GM12875 (cell line): ENCODE measurements around the gene STARD3.

ENCODE experiments used
- H3K4me3 ChIP-seq: one replicate; pipeline ENCODE4 v1.5.1; 2011; ENCODE audit warnings: low read depth, low read length, control low read depth
- TF ChIP-seq, protein P1 (sequence below): IDR thresholded peaks from 2 replicates; pipeline ENCODE4 v1.5.1; 2011; ENCODE audit warnings: low read depth, mild to moderate bottlenecking, control low read depth, inconsistent platforms, low read length, moderate library complexity, borderline replicate concordance; ENCODE audit not compliant: insufficient read depth

STARD3 gene

DNA sequence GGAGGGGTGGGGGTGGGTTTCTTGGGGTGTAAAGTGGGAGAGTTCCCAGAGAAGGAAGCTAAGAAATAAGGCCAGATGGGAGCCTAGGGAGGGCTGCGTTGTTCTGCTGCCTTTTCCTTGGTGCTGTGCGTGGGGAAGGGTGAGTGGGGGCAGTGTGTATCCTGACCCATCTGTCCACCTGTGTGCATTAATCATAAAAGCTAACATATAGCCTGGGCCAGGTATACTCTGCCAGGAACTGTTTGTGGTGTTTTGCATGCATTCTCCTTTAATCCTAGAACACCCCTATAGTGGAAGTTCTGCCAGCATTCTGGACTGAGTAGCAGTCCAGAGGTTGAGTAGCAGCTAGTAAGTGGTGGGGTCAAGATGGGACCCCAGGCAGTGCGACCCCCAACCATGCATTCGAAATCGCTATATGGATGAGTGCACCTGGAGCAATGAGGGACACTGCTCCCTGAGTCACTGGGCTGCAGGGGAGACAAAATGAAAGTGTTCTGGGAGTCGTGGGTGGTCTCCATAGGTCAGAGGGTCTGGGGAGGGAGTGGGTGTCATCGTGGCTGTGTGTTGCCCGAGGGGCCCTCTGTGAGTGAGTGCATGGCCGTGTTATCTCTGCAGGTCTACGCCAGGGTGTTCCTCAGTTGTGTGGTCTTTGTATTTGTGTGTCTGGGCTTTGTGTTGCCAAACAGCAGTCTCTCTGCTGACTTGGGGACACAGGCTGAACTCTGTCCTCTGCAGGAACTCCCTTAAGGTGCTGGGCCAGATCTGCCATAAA is 64.3 kb downstream of the STARD3 start:
- TF ChIP-seq, protein P1, sequence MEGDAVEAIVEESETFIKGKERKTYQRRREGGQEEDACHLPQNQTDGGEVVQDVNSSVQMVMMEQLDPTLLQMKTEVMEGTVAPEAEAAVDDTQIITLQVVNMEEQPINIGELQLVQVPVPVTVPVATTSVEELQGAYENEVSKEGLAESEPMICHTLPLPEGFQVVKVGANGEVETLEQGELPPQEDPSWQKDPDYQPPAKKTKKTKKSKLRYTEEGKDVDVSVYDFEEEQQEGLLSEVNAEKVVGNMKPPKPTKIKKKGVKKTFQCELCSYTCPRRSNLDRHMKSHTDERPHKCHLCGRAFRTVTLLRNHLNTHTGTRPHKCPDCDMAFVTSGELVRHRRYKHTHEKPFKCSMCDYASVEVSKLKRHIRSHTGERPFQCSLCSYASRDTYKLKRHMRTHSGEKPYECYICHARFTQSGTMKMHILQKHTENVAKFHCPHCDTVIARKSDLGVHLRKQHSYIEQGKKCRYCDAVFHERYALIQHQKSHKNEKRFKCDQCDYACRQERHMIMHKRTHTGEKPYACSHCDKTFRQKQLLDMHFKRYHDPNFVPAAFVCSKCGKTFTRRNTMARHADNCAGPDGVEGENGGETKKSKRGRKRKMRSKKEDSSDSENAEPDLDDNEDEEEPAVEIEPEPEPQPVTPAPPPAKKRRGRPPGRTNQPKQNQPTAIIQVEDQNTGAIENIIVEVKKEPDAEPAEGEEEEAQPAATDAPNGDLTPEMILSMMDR: no peak
- H3K4me3 ChIP-seq: no peak overlapping the region

DNA sequence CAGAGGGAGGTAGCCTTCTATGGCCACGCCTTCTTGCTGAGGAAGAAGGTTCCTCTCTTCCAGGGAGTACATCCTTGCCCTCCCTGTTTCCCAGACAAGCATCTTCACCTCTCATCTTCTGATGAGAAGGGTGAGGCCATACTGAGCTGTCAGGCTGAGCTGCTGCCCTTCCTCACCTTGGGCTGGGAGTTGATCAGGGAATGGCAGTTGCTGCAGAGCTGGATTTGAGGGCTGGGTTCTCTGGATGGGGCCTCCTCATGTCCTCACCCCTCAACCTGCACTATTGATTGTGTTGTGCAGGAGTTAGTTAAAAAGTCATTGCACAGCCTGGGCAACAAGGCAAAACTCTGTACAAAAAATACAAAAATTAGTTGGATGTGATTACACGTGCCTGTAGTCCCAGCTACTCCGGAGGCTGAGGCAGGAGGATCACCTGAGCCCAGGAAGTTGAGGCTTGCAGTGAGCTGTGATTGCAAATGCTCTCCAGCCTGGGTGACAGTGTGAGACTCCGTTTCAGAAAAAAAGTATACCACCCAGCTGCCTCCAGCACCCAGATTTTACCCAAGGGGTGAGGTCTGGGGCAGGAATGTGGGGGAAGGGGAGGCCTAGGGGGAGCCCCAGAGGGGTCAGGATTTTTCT is 65.0 kb downstream of the STARD3 start:
- TF ChIP-seq, protein P1: no peak

DNA sequence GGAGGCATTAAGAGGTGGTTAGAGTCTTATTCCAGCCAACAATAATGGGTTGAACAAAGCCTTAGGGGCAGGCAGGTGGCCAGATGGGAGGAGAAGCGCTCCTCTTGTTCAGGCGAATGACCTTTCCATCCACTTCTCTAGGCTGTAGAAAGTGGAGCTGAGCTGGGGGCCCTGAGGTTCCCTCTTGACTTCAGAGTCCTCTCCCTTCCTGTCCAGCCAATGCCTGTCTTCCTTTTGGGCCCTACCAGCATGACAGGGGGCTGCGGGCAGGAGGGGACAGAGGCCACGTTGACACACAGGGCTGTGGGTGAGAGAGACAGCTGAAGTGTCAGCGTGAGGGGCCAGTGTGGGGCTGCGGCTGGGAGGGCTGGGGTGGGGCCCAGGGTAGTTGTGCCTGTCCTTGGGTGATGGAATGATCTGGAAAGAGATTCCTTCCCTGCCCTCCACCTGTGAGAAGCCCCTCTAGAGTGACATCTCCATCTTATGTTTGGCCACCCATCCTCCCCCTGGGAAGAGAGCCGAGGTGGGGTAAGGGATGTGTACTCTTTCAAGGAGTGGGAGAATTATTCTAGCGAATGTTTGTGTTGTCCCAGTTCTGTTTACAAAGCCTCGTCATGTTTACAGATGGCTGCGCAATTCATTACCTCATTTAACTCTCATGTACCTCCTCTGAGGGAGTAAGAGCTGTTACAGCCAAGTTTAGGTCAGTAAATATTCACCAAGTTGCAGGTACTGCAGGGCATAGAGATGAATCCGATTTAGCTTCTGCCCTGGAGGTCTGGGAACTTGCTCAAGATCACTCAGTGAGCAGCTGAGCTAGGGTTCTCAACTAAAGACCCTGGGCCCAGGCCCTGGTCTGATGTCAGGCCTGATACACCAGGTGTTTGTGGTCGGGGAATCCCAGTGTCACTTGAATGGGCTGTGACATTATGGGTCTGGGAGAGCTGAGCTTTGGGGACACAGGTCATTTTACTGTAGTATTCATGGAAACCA is 66.3 kb downstream of the STARD3 start:
- TF ChIP-seq, protein P1: no peak
- H3K4me3 ChIP-seq: no peak overlapping the region

More for the DNA sequence above, 65.0 kb downstream of the STARD3 start:
- no peak overlapping the region for H3K4me3 ChIP-seq

DNA sequence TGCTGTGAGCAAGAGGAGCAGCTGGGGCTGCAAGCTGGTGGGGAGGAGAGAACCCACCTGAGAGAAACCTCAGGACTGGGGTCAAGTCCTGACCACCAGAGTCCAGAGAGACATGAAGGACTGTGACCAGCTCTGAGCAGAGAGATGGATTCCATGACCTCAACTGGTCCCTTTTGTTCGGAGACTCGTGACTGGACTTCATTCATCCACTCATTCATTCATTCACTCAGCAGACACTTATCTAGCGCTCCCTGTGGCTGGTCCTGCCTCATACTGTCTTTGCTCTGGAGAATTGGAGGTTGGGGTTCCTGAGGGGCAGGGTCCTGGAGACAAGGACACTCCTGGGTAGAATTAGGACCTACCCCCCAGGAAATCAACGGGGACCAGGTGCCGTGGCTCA is 67.0 kb downstream of the STARD3 start:
- no peak overlapping the region for H3K4me3 ChIP-seq
- TF ChIP-seq, protein P1: no peak

DNA sequence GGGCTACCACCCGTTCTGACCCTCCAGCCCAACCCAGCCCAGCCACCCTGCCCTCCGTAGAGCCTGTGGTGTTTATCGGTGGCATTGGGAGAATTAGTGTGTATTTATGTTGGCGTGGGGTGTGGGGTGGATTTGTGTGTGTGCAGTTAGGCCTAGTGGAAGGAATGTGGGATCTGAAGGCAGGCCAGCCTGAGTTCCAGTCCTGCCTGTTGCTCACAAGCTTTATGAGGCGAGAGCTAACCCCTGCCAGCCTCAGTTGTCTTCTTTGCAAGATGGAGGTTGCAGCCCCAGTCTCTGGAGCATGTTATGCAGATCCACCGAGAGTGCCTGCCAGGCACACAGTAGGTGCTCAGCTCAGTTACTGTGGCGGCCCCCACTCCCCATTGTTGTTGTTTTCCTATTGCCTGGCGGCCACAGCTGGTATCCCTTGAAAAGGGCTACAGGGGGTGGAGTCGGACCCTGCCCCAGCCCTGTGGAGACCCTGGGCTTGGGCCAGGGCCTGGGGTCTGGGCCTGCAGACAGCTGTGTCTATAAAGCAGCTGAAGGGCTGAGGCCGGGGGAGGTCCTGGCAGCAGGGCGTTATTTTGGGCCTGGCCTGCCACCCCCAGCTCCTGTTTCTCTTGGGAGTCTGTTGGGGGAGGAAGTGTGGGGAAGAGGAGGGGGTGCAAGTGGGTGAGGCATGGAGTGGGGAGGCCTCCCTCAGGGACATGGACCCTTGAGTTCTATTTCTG is 68.0 kb downstream of the STARD3 start:
- no peak overlapping the region for H3K4me3 ChIP-seq
- TF ChIP-seq, protein P1: no peak

DNA sequence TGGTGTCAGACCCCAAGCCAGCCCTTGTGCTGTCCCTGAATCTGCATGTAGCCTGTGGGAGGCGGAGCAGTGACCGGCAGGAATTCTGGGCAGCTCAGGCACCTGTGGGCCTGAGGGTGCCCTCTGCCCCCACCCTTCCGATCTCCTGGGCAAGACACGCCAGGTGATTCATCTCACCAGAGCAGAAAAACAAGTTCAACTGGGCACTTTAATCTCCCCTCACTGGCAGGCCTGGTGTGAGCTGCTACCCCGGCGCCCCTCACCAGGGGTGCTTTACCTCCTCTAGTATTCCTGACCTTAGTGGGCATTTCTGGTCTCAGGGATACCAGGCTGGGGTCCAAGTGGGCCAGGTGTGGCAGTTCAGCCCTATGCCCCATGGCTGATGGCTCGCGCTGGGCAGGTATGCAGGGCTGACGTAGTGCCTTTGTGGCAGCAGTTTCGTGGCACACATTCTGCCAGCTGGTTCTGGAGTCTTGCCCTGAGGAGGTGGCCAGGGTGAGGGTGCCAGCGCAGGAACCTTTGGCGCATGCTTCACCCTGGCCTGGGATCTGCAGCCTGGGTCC is 68.9 kb downstream of the STARD3 start:
- TF ChIP-seq, protein P1: no peak
- H3K4me3 ChIP-seq: no peak overlapping the region
